Measurements from ENCODE around the gene PDCD2. TPM values are rescaled to one million over a fixed set of nuclear protein-coding genes. Genes with fewer than 3 reads are reported as not detected.

The PDCD2 gene
- total RNA-seq, 4 donors from 2014 or later: 61.5 to 113 (median 83.0) TPM

Other genes with a start within 250 kb of the PDCD2 start
- 100 to 1,000 TPM; 340 to 380 (median 357) TPM for gene PSMB1, start 31.3 kb downstream of the PDCD2 start, total RNA-seq
- 10 to 100 TPM in 3 of 4 donors, 1 to 10 TPM in 1; 9.7 to 17.3 (median 15.3) TPM for gene TBP, start 30.3 kb downstream of the PDCD2 start, total RNA-seq